Measurements from ENCODE around the gene RBM41.

The RBM41 gene

GRCh38 chrX:107025545-107025944, 93.1 kb downstream of the RBM41 start:
- DNase-seq = no peak

- DNase-seq = no peak
Observed at GRCh38 chrX:107014936-107015335, 103.7 kb downstream of the RBM41 start.

Measured in activated effector memory CD4-positive, alpha-beta T cell treated with anti-CD3 and anti-CD28 coated beads, Interleukin-2, amount 50 U/mL, for 16 hours (primary cell).